Liver (tissue), 9 donors: ENCODE measurements around the gene DPY30. TPM values are rescaled to one million over a fixed set of nuclear protein-coding genes. Genes with fewer than 3 reads are reported as not detected.

Source experiments
- DNase-seq: peaks from one replicate; pipeline ENCODE4 v3.0.0-alpha.2; 2017; ENCODE audit warnings: low spot score
- H3K27ac ChIP-seq, 2 donors: one replicate each; pipeline ENCODE4 v1.7.0; 2013; ENCODE audit warnings: inconsistent platforms in 2 of 2, low read length in 2 of 2, control low read depth in 1 of 2, low read depth in 1 of 2, mild to moderate bottlenecking in 1 of 2
- H3K27me3 ChIP-seq, 4 donors: one replicate each; pipeline versions ENCODE4 v1.6.1 to v1.7.0; 2013; ENCODE audit warnings: low read length in 3 of 4, inconsistent platforms in 1 of 4, mild to moderate bottlenecking in 1 of 4, moderate library complexity in 1 of 4; ENCODE audit not compliant: control insufficient read depth in 4 of 4, insufficient read depth in 4 of 4
- H3K36me3 ChIP-seq, 4 donors: one replicate each; pipeline versions ENCODE4 v1.6.1 to v1.7.0; 2013; ENCODE audit warnings: low read length in 3 of 4, mild to moderate bottlenecking in 3 of 4, low read depth in 1 of 4, moderate library complexity in 1 of 4; ENCODE audit not compliant: control insufficient read depth in 4 of 4, insufficient read depth in 3 of 4
- H3K4me1 ChIP-seq, 4 donors: one replicate each; pipeline versions ENCODE4 v1.6.1 to v1.7.0; 2013; ENCODE audit warnings: low read length in 3 of 4, mild to moderate bottlenecking in 3 of 4, moderate library complexity in 1 of 4; ENCODE audit not compliant: control insufficient read depth in 4 of 4, insufficient read depth in 4 of 4
- H3K4me3 ChIP-seq, 3 donors: one replicate each; pipeline versions ENCODE4 v1.6.1 to v1.7.0; 2013; ENCODE audit warnings: low read length in 3 of 3, control low read depth in 1 of 3, low read depth in 1 of 3, mild to moderate bottlenecking in 1 of 3
- H3K9ac ChIP-seq, 2 donors: one replicate each; pipeline ENCODE4 v1.7.0; 2013; ENCODE audit warnings: low read length in 2 of 2, mild to moderate bottlenecking in 2 of 2, moderate library complexity in 2 of 2, control low read depth in 1 of 2, low read depth in 1 of 2
- H3K9me3 ChIP-seq, 4 donors: one replicate each; pipeline versions ENCODE4 v1.6.1 to v1.7.0; 2013; ENCODE audit warnings: low read length in 3 of 4; ENCODE audit not compliant: control insufficient read depth in 4 of 4
- EGR1 ChIP-seq, 2 donors: IDR thresholded peaks; 2 replicates each; pipeline ENCODE4 v1.6.1; 2016 to 2018; ENCODE audit warnings: antibody characterized with exemption in 2 of 2, low read depth in 2 of 2
- FOXA1 ChIP-seq: IDR thresholded peaks from 2 replicates; pipeline ENCODE4 v1.6.1; 2016; ENCODE audit warnings: antibody characterized with exemption
- FOXA2 ChIP-seq: IDR thresholded peaks from 2 replicates; pipeline ENCODE4 v1.6.1; 2016; ENCODE audit warnings: antibody characterized with exemption
- GABPA ChIP-seq, 2 donors: IDR thresholded peaks in 1 of 2; conservative IDR thresholded peaks in 1 of 2; 2 replicates each; pipeline ENCODE4 v1.6.1; 2016; ENCODE audit warnings: antibody characterized with exemption in 2 of 2, mild to moderate bottlenecking in 1 of 2, moderate library complexity in 1 of 2
- HNF4A ChIP-seq, 2 donors: conservative IDR thresholded peaks; 2 replicates each; pipeline ENCODE4 v1.6.1; 2016; ENCODE audit warnings: antibody characterized with exemption in 2 of 2, mild to moderate bottlenecking in 2 of 2
- HNF4G ChIP-seq: IDR thresholded peaks from 2 replicates; pipeline ENCODE4 v1.6.1; 2016; ENCODE audit warnings: antibody characterized with exemption
- JUND ChIP-seq, 2 donors: IDR thresholded peaks; 2 replicates each; pipeline ENCODE4 v1.6.1; 2016; ENCODE audit warnings: antibody characterized with exemption in 2 of 2
- NR2F2 ChIP-seq: IDR thresholded peaks from 2 replicates; pipeline ENCODE4 v1.6.1; 2016; ENCODE audit warnings: antibody characterized with exemption
- RAD21 ChIP-seq, 2 donors: IDR thresholded peaks; 2 replicates each; pipeline ENCODE4 v1.6.1; 2016; ENCODE audit warnings: antibody characterized with exemption in 2 of 2, mild to moderate bottlenecking in 2 of 2
- RXRA ChIP-seq, 2 donors: IDR thresholded peaks; 2 replicates each; pipeline ENCODE4 v1.6.1; 2017 to 2018; ENCODE audit warnings: antibody characterized with exemption in 2 of 2, mild to moderate bottlenecking in 1 of 2
- SP1 ChIP-seq: IDR thresholded peaks from 2 replicates; pipeline ENCODE4 v1.6.1; 2018; ENCODE audit warnings: antibody characterized with exemption, mild to moderate bottlenecking
- TAF1 ChIP-seq: conservative IDR thresholded peaks from 2 replicates; pipeline ENCODE4 v1.6.1; 2016; ENCODE audit warnings: antibody characterized with exemption, mild to moderate bottlenecking
- YY1 ChIP-seq: IDR thresholded peaks from 2 replicates; pipeline ENCODE4 v1.6.1; 2016; ENCODE audit warnings: antibody characterized with exemption, mild to moderate bottlenecking
- polyA plus RNA-seq, 2 donors: library from polyadenylated mRNA; stranded (reverse) in 1 of 2; unstranded in 1 of 2; fragments of 200-250 nt in 1 of 2; fragments of >200 nt in 1 of 2; fragmentation: Nextera tagmentation in 1 of 2; extraction: Ambion mirVana in 1 of 2; gene quantifications; one replicate each; pipeline versions ENCODE4 v1.2.1 to v1.2.3, GENCODE V29; 2013 to 2015
- total RNA-seq, 2 donors: library from RNA; depleted of rRNA; stranded (reverse); fragments of >200 nt; gene quantifications; one replicate each; pipeline ENCODE4 v1.2.3, GENCODE V29; 2014
- TF ChIP-seq, protein P1 (sequence below): IDR thresholded peaks from 2 replicates; pipeline ENCODE4 v1.6.1; 2016; ENCODE audit warnings: antibody characterized with exemption, mild to moderate bottlenecking
- TF ChIP-seq, protein P2 (sequence below): fragments of 150-350 bp; IDR thresholded peaks from 2 replicates; pipeline ENCODE4 v1.5.1; 2017; ENCODE audit warnings: improper control_type of control experiment, low read depth, low read length; ENCODE audit not compliant: missing input control
- TF ChIP-seq, protein P3 (sequence below): IDR thresholded peaks from 2 replicates; pipeline ENCODE4 v1.6.1; 2016; ENCODE audit warnings: antibody characterized with exemption
- TF ChIP-seq, protein P4 (sequence below): IDR thresholded peaks from 2 replicates; pipeline ENCODE4 v1.6.1; 2016; ENCODE audit warnings: antibody characterized with exemption
- TF ChIP-seq, protein P5 (sequence below): IDR thresholded peaks from 2 replicates; pipeline ENCODE4 v1.6.1; 2016; ENCODE audit warnings: antibody characterized with exemption
- donor health status: healthy.
- donor health status: healthy.
- donor health status: healthy.
- donor health status: healthy.
- donor health status: healthy.

The DPY30 gene
- total and polyA plus RNA-seq, 4 donors = 24.3 to 75.4 (median 34.5) TPM

DNA sequence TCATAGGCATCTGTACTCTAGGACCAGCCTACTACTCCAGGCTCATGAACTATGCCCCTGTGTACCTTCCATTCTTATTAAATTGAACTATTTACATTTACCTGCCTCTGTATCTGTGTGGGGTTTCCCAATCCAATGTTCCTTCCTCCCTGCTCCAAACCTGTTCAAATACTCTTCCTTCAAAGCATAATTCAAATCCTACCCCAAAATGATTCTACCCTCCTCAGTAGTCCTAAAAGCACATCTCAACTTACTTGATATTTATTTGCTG is 32.5 kb downstream of the DPY30 start:
- Histone ChIP-seq H3K27ac (no peak overlapping the region), H3K9ac (no peak overlapping the region), H3K4me1 (peaks cover 11 to 62% (median 46%) of the 10 kb centered on the region in 4 donors), H3K4me3 (no peak overlapping the region), H3K9me3 (no peaks in the 10 kb centered on the region), H3K36me3 (no peaks in the 10 kb centered on the region), H3K27me3 (no peaks in the 10 kb centered on the region)
- TF ChIP-seq NR2F2 = no peak
- no peak for TF ChIP-seq RAD21 (IDR thresholded peaks at IDR 0.05)
- TF ChIP-seq, protein P1, sequence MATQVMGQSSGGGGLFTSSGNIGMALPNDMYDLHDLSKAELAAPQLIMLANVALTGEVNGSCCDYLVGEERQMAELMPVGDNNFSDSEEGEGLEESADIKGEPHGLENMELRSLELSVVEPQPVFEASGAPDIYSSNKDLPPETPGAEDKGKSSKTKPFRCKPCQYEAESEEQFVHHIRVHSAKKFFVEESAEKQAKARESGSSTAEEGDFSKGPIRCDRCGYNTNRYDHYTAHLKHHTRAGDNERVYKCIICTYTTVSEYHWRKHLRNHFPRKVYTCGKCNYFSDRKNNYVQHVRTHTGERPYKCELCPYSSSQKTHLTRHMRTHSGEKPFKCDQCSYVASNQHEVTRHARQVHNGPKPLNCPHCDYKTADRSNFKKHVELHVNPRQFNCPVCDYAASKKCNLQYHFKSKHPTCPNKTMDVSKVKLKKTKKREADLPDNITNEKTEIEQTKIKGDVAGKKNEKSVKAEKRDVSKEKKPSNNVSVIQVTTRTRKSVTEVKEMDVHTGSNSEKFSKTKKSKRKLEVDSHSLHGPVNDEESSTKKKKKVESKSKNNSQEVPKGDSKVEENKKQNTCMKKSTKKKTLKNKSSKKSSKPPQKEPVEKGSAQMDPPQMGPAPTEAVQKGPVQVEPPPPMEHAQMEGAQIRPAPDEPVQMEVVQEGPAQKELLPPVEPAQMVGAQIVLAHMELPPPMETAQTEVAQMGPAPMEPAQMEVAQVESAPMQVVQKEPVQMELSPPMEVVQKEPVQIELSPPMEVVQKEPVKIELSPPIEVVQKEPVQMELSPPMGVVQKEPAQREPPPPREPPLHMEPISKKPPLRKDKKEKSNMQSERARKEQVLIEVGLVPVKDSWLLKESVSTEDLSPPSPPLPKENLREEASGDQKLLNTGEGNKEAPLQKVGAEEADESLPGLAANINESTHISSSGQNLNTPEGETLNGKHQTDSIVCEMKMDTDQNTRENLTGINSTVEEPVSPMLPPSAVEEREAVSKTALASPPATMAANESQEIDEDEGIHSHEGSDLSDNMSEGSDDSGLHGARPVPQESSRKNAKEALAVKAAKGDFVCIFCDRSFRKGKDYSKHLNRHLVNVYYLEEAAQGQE = no peak
- TF ChIP-seq, protein P2, sequence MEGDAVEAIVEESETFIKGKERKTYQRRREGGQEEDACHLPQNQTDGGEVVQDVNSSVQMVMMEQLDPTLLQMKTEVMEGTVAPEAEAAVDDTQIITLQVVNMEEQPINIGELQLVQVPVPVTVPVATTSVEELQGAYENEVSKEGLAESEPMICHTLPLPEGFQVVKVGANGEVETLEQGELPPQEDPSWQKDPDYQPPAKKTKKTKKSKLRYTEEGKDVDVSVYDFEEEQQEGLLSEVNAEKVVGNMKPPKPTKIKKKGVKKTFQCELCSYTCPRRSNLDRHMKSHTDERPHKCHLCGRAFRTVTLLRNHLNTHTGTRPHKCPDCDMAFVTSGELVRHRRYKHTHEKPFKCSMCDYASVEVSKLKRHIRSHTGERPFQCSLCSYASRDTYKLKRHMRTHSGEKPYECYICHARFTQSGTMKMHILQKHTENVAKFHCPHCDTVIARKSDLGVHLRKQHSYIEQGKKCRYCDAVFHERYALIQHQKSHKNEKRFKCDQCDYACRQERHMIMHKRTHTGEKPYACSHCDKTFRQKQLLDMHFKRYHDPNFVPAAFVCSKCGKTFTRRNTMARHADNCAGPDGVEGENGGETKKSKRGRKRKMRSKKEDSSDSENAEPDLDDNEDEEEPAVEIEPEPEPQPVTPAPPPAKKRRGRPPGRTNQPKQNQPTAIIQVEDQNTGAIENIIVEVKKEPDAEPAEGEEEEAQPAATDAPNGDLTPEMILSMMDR = no peak
- TF ChIP-seq FOXA2 = peak; percentile 58
- TF ChIP-seq HNF4G = peak; percentile 55
- no peak for TF ChIP-seq FOXA1
- no peak for TF ChIP-seq JUND (IDR thresholded peaks at IDR 0.05)
- TF ChIP-seq, protein P3, sequence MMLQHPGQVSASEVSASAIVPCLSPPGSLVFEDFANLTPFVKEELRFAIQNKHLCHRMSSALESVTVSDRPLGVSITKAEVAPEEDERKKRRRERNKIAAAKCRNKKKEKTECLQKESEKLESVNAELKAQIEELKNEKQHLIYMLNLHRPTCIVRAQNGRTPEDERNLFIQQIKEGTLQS = no peak
- TF ChIP-seq RXRA (IDR thresholded peaks at IDR 0.05) = peak in 1 of 2 donors; percentile 59
- no peak for TF ChIP-seq GABPA (IDR thresholded peaks at IDR 0.05 in 1 of 2, conservative IDR thresholded peaks at IDR 0.05 in 1 of 2)
- TF ChIP-seq, protein P4, sequence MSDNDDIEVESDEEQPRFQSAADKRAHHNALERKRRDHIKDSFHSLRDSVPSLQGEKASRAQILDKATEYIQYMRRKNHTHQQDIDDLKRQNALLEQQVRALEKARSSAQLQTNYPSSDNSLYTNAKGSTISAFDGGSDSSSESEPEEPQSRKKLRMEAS = no peak
- TF ChIP-seq, protein P5, sequence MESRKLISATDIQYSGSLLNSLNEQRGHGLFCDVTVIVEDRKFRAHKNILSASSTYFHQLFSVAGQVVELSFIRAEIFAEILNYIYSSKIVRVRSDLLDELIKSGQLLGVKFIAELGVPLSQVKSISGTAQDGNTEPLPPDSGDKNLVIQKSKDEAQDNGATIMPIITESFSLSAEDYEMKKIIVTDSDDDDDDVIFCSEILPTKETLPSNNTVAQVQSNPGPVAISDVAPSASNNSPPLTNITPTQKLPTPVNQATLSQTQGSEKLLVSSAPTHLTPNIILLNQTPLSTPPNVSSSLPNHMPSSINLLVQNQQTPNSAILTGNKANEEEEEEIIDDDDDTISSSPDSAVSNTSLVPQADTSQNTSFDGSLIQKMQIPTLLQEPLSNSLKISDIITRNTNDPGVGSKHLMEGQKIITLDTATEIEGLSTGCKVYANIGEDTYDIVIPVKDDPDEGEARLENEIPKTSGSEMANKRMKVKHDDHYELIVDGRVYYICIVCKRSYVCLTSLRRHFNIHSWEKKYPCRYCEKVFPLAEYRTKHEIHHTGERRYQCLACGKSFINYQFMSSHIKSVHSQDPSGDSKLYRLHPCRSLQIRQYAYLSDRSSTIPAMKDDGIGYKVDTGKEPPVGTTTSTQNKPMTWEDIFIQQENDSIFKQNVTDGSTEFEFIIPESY = no peak
- no peak for TF ChIP-seq EGR1 (IDR thresholded peaks at IDR 0.05; ENCODE audit: low read depth in 2 of 2)
- TF ChIP-seq SP1 = peak; percentile 39
- TF ChIP-seq HNF4A (conservative IDR thresholded peaks at IDR 0.05) = peak; percentile 68 to 82
- TF ChIP-seq YY1 = peak; percentile 45
- no peak for TF ChIP-seq TAF1
- DNase-seq = no peak
